ENCODE results near the gene FLAD1. TPM values are rescaled to one million over a fixed set of nuclear protein-coding genes. Genes with fewer than 3 reads are reported as not detected.
A peak's percentile ranks its signal among the peaks of the same experiment; 100 is the strongest.

The FLAD1 gene
- total RNA-seq, 1 experiment from 2014 or later = 58.4 TPM

DNA sequence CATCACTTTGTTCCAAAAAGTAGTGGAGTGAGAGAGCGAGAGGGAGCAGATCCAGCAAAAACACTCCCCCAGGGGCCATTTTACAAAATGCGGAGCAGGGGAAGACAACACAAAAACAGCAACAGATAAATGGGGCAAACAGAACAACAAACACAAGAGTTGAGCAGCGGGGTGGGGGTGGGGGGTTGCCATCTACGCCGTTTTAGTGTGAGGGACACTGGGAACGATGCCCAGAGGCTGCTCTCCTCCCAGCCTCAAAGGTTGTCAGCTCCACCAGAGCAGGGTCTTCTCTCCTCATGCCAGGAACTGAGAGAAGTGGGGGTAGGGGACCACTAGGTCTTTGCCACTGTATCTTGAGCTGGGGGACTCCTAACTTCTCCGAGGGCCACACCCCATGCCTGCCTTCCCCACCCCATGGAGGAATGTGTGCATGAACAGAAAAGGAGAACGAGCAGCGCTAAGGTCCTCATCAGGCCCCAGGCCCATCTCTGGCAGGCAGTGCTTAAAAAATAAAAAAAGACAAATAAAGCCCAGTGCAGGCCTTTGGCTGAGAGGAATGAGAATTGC is 26.0 kb upstream of the FLAD1 start:
- intact Hi-C loops (cut with micrococcal nuclease) = no loop called here
- TF ChIP-seq POLR2AphosphoS5 (IDR thresholded peaks at IDR 0.05; ENCODE audit: low read depth, low read length) (no peak), JUND (IDR thresholded peaks at IDR 0.05) (0 out of 2 replicates have a peak, but pooled peaks have one; percentile 10)
- ATAC-seq (no peak), DNase-seq (ENCODE audit: low read depth, low spot score) (no peak)
- Histone ChIP-seq H3K27me3 (ENCODE audit: insufficient read depth, low read length) (no peaks in the 10 kb centered on the region), H3K36me3 (ENCODE audit: control insufficient read depth in 1 of 2, insufficient read depth in 2 of 2, low read length in 2 of 2) (peaks cover 3 to 13% of the 10 kb centered on the region in 2 experiments; a peak in 2 of 4 replicates), H3K4me3 (replicated peaks in 1 of 2; ENCODE audit: low read depth in 1 of 2, low read length in 2 of 2) (no peak overlapping the region), H3K9ac (ENCODE audit: low read length) (no peak overlapping the region), H3K9me3 (ENCODE audit: control insufficient read depth in 1 of 2, insufficient read depth in 1 of 2, low read depth in 1 of 2, low read length in 2 of 2) (no peaks in the 10 kb centered on the region), H4K20me1 (ENCODE audit: insufficient read depth) (no peaks in the 10 kb centered on the region), H3K4me2 (ENCODE audit: low read length) (no peak overlapping the region), H3K79me2 (ENCODE audit: insufficient read depth, low read length) (peaks cover 14% of the 10 kb centered on the region), H3K27ac (ENCODE audit: low read depth, low read length) (no peak overlapping the region), H3K4me1 (ENCODE audit: control insufficient read depth in 1 of 2, insufficient read depth in 2 of 2, low read length in 2 of 2) (peaks cover 18 to 43% of the 10 kb centered on the region in 2 experiments), H2AFZ (ENCODE audit: low read depth, low read length, poor library complexity, severe bottlenecking) (no peak overlapping the region), H3K9me2 (ENCODE audit: insufficient read depth) (no peaks in the 10 kb centered on the region)
- POLR2A ChIA-PET = interaction anchor here (2.4 kb wide), 1 partner anchor 13 kb away, joined by 10 read pairs; the partner anchor contains the start of gene SHC1
- BruUV-seq (replicated peaks) = no TSS peak
- CTCF ChIA-PET = no interaction called here
- RAD21 ChIA-PET (ENCODE audit: low non-redundant PET in 1 of 2, low total read pairs in 2 of 2, uncharacterized antibody in 2 of 2, unreplicated experiment in 2 of 2) = no interaction called here

DNA sequence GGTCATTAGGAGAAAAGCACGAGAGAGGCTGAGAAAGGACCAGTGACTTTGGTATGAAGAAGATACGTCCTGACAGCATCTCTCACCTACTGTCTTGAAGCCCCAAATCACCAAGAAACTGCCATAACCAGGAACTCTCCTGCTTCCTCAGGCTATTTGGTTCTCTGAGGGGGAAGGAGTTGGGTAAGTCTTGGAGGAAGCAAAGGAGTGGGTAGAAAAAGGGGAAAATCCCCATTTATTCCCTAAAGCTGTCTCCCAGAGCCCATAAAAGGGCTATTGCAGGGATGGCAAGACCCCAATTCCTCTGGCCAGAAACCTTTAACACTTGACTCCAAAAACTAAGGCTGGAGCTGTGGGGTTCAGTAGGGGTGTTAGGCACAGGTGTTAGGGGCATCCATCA is 25.1 kb upstream of the FLAD1 start:
- Histone ChIP-seq H3K27me3 (ENCODE audit: insufficient read depth, low read length) (no peaks in the 10 kb centered on the region), H3K4me1 (ENCODE audit: control insufficient read depth in 1 of 2, insufficient read depth in 2 of 2, low read length in 2 of 2) (peaks cover 25 to 51% of the 10 kb centered on the region in 2 experiments), H3K36me3 (ENCODE audit: control insufficient read depth in 1 of 2, insufficient read depth in 2 of 2, low read length in 2 of 2) (peaks cover 4 to 15% of the 10 kb centered on the region in 2 experiments; a peak in 2 of 4 replicates), H2AFZ (ENCODE audit: low read depth, low read length, poor library complexity, severe bottlenecking) (no peak overlapping the region), H3K4me3 (replicated peaks in 1 of 2; ENCODE audit: low read depth in 1 of 2, low read length in 2 of 2) (no peak overlapping the region), H3K4me2 (ENCODE audit: low read length) (no peak overlapping the region), H3K27ac (ENCODE audit: low read depth, low read length) (no peak overlapping the region), H3K9me2 (ENCODE audit: insufficient read depth) (no peaks in the 10 kb centered on the region), H3K79me2 (ENCODE audit: insufficient read depth, low read length) (peaks cover 14% of the 10 kb centered on the region), H3K9ac (ENCODE audit: low read length) (no peak overlapping the region), H3K9me3 (ENCODE audit: control insufficient read depth in 1 of 2, insufficient read depth in 1 of 2, low read depth in 1 of 2, low read length in 2 of 2) (no peaks in the 10 kb centered on the region), H4K20me1 (ENCODE audit: insufficient read depth) (no peaks in the 10 kb centered on the region)
- DNase-seq (ENCODE audit: low read depth, low spot score) (no peak), ATAC-seq (no peak)
- ChIA-PET RAD21 (ENCODE audit: low non-redundant PET in 1 of 2, low total read pairs in 2 of 2, uncharacterized antibody in 2 of 2, unreplicated experiment in 2 of 2) (interaction anchor here in 1 of 2 experiments (0.6 kb wide), 1 partner anchor 344 kb away, joined by 3 read pairs; no protein-coding TSS in a partner anchor), CTCF (no interaction called here), POLR2A (no interaction called here)
- BruUV-seq (replicated peaks) = TSS peak; percentile 1
- intact Hi-C loops (cut with micrococcal nuclease) = no loop called here
- TF ChIP-seq POLR2AphosphoS5 (IDR thresholded peaks at IDR 0.05; ENCODE audit: low read depth, low read length) (no peak; the same call in 1 of the 2 replicates), ZNF274 (IDR thresholded peaks at IDR 0.05; ENCODE audit: low read depth, low read length) (no peak), CBX3 (IDR thresholded peaks at IDR 0.05; ENCODE audit: low read depth) (no peak), JUND (IDR thresholded peaks at IDR 0.05) (no peak), SRF (IDR thresholded peaks at IDR 0.05; ENCODE audit: low read depth) (no peak), YY1 (IDR thresholded peaks at IDR 0.05; ENCODE audit: extremely low read depth, insufficient replicate concordance, low read depth, low read length) (no peak), EZH2 (IDR thresholded peaks at IDR 0.05) (no peak), POLR2A (IDR thresholded peaks at IDR 0.05; ENCODE audit: borderline replicate concordance, extremely low read depth, insufficient read depth, insufficient read length) (no peak), SP1 (IDR thresholded peaks at IDR 0.05; ENCODE audit: low read depth) (no peak), SIN3A (IDR thresholded peaks at IDR 0.05; ENCODE audit: low read depth) (no peak), ZFX (IDR thresholded peaks at IDR 0.05) (no peak)
- TF ChIP-seq, protein P1, sequence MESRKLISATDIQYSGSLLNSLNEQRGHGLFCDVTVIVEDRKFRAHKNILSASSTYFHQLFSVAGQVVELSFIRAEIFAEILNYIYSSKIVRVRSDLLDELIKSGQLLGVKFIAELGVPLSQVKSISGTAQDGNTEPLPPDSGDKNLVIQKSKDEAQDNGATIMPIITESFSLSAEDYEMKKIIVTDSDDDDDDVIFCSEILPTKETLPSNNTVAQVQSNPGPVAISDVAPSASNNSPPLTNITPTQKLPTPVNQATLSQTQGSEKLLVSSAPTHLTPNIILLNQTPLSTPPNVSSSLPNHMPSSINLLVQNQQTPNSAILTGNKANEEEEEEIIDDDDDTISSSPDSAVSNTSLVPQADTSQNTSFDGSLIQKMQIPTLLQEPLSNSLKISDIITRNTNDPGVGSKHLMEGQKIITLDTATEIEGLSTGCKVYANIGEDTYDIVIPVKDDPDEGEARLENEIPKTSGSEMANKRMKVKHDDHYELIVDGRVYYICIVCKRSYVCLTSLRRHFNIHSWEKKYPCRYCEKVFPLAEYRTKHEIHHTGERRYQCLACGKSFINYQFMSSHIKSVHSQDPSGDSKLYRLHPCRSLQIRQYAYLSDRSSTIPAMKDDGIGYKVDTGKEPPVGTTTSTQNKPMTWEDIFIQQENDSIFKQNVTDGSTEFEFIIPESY (IDR thresholded peaks at IDR 0.05; ENCODE audit: extremely low read depth, insufficient replicate concordance, low read length) = no peak
- TF ChIP-seq, protein P2, sequence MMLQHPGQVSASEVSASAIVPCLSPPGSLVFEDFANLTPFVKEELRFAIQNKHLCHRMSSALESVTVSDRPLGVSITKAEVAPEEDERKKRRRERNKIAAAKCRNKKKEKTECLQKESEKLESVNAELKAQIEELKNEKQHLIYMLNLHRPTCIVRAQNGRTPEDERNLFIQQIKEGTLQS (IDR thresholded peaks at IDR 0.05) = no peak

Measured in HCT116 (cell line).